NCI-H82 (cell line): ENCODE measurements around the gene RELB.

ENCODE experiments used
- DNase-seq: peaks from one replicate; lab custom pipeline; 2025; lab: John Stamatoyannopoulos, UW

The RELB gene

DNA sequence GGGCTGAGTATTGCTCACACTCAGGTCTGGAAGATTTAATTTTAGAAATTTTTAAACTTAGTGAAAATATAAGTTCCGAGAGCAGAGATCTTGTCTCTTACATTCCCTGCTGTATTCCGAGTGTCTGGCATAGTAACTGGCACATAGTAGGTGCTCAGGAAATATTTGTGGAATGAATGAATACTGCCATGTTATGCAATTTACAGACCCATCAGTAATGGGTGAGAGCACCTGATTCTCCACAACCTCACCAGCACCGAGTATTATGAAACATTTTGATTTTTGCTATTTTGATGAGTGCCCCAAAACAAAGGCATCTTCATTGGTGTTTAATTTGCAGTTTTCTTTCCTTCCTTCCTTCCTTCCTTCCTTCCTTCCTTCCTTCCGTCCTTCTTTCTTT lies 21.8 kb downstream of the RELB start:
- no peak for DNase-seq

DNA sequence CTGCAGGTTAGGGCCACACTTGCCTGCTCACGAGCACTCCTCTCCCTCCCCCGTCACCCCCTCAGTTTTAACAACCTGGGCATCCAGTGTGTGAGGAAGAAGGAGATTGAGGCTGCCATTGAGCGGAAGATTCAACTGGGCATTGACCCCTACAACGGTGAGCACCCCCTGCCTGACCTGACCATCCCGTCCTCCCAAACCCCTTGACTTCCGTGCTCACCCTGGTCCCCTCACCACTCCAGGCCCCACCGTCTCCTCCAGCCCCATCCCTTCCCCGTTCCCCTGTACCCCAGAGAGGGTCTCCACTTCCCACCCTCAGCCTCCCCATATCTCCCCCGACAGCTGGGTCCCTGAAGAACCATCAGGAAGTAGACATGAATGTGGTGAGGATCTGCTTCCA lies 24.0 kb downstream of the RELB start:
- no peak for DNase-seq

DNA sequence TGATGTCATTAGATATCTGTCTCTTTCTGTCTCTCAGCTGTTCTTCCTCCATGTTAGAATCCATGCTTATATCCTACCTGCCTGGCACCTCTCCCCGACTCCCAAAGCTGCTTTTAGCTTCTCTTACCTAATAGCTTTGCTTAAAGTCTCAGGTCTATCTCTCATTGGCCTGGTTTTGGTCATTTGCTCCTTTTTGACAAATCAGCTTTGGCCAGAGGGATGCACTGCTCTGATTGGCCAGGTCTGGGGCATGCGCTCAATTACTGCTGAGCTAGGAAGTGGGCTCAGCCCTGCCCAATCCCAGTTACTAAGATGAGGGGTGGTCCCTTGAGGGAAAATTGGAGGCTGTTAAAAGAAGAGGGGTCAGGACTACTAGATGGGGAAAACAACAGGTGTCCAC lies 26.1 kb downstream of the RELB start:
- DNase-seq: peak; percentile 30

DNA sequence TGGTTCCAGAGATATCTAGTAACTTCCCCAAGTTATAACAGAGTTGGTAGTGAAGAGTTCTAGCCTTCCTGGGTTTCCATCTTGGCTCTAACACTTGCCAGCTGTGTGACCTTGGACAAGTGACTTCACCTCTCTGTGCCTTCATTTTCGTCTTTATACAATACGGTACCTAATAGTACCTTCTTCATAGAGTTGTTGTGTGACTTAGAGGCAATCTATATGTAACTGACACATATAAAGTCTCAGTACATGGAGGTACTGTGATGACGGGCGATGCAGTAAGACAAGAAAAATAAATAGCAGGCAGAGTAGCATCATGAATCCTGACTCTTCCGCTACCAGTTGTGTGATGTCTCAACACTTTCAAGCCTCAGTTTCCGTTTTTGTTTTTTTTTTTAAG lies 29.6 kb downstream of the RELB start:
- DNase-seq: no peak

DNA sequence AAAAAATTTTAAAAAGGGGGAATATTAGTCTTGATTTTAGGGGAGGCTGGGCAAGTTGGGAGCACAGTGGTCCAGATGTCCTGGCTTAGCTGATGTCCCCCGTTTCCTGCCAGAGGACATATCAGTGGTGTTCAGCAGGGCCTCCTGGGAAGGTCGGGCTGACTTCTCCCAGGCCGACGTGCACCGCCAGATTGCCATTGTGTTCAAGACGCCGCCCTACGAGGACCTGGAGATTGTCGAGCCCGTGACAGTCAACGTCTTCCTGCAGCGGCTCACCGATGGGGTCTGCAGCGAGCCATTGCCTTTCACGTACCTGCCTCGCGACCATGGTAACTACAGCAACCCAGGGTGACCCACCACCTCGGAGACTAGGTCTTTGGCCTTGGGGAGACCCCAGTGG lies 31.2 kb downstream of the RELB start:
- no peak for DNase-seq

DNA sequence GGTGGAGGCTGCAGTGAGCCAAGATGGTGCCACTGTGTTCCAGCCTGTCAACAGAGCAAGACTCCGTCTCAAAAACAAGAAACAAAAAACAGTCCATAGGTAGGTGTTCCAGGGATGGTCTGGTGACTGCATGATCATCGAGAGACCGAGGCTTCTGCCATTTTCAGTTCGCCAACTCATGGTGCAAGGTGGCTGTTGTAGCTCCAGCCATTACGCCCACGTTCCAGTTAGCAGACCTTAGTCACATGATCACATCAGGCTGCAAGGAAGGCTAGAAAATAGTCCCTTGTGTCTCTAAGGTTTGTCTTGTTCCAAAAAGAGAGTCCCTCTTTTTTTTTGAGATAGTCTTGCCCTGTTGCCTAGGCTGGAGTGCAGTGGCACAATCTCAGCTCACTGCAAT lies 34.5 kb downstream of the RELB start:
- DNase-seq: no peak

DNA sequence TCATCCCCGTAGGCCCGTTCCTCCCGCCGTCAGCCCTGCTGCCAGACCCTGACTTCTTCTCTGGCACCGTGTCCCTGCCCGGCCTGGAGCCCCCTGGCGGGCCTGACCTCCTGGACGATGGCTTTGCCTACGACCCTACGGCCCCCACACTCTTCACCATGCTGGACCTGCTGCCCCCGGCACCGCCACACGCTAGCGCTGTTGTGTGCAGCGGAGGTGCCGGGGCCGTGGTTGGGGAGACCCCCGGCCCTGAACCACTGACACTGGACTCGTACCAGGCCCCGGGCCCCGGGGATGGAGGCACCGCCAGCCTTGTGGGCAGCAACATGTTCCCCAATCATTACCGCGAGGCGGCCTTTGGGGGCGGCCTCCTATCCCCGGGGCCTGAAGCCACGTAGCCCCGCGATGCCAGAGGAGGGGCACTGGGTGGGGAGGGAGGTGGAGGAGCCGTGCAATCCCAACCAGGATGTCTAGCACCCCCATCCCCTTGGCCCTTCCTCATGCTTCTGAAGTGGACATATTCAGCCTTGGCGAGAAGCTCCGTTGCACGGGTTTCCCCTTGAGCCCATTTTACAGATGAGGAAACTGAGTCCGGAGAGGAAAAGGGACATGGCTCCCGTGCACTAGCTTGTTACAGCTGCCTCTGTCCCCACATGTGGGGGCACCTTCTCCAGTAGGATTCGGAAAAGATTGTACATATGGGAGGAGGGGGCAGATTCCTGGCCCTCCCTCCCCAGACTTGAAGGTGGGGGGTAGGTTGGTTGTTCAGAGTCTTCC lies 36.3 kb downstream of the RELB start:
- DNase-seq: no peak

DNA sequence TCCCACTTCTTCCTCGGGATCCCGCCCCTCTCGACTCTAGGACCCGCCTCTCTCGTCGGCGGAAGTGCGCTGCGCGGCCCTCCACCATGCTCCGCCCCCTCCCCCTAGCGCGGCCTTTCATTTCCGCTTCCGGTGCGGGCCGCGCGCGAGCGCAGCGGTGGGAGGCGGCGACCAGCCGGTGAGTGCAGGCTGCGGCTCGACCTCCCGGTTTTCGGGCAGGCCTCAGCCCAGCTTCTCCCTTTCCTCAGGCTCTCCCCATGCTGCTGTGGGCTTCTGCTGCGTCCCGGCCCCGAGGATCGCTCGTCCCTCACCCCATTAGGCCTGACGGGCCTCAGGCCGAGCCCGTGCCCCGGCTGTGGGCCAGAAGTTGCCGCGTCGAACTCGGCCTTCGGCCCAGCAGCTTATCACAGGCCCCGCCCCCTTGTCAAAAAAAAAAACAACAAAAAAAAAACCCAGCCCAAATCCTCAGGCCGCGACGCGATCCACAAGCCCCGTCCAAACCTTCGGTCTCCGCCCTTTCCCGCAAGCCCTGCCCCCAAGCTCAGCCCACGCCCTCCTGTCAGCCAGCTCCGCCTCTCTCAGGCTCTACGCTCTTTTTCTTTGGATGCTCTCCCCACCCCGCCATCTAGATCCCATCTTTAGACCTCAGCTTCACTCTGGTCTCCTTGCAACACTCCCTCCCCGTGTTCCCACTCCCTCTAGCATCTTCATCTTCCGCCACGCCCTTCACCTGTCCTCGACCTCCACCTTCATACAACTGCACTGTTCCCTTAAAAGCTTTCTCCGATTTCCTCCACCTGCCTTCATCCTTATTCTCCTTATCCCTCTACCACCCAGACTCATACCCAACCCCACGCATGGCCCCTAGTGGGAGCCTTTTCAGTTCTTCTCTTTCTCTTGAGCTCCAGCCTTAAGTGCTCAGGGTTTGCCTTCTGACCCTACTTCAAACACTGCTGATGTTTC lies 37.9 kb downstream of the RELB start, which contains the start of gene CLASRP:
TSS of gene CLASRP (plus strand) at position 115 of the 963 bp plus-strand sequence. CDS start 1,168 bp downstream, outside the sequence.
- peak; percentile 95 for DNase-seq

DNA sequence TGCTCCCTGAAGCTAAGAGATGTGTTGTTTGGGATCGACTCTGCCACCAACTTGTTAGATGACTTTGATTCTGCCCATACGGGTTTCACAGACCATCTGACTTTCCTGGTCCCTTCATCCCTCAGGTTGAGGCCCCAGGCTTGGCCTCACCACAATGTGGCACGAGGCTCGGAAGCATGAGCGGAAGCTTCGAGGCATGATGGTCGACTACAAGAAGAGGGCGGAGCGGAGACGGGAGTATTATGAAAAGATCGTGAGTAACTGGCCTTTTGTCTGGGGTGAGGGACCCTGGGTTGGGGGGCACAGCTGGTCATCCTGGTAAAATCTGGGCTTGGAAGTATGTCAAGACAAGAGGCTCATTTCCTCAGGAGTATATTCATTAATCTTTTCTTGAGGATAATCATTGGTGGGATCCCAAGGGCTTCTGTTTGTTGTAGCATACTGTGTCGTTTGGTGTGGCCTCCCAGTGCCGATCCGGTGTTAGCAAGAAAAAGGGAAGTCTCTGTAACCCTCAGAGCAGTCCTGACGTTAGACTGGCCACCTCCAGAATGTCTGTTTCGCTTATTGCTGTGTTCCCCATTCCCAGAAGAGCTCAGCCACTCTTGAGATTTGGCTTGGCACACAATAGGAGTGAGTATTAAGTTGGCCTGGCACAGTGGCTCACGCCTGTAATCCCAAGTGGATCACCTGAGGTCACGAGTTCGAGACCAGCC lies 39.0 kb downstream of the RELB start:
- DNase-seq: no peak

DNA sequence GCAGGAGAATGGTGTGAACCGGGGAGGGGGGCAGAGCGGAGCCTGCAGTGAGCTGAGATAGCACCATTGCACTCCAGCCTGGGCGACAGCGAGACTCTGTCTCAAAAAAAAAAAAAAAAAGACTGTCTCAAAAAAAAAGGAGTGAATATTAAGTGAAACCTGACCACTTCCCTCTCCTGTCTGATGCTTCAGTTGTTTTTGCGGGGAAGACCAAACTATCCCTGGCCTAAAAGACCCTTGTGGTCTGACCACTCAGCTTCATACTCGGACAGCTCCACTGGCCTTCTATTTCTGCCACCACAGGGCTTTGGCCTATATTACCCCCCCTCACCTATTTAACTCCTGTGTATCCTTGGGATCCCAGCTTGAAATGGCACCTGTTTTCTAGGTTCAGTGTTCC lies 39.9 kb downstream of the RELB start:
- no peak for DNase-seq

DNA sequence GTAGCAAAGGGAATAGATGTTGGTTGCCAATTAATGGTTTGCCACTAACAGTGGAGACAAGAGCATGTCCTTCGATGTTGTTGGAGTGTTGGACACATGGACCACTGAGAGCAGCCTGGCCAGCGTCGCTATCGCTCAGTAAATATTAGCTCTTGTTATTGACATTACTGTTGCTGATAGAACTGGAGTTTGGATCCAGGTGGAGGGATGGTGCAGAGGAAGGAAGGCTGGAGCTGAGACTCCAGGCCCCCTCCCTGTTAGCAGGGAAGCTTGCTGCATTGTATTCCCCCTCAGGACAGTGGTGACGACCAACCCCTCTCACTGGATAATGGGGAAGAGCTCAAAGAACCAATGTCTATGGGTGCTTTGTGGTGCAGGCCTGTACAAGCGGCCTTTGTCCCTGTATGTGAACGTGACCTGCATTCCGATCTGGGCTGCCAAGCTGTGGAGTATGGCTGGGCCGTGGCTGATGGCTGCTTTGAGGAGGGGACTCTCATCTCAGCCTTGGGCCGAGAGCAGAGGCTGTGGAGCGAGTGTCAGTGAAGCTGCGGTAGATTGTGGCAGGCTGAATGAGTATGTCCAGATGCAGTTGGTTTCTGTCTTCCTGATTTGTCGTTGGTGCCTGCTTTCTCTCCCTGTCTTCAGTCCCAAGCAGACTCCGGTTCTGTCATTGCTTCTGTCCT lies 44.5 kb downstream of the RELB start:
- DNase-seq: no peak

DNA sequence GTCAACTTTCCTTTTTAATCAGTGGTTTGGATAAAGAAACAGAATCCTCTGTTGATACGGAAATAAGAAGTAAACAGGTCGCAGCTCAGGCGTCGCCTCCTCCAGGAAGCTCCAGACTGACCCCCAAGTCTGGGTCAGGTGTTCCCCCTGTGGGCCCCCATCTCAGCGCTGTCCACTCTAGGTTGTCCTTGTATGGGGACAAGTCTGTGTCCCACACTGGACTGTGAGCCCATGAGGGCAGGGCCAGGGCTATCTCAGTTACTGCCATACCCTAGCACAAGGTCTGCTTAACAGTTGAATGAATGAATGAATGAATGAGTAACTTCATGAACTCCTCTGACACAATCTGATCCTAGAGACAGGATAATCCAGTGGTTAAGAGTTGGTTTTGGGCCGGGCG lies 45.1 kb downstream of the RELB start:
- no peak for DNase-seq

DNA sequence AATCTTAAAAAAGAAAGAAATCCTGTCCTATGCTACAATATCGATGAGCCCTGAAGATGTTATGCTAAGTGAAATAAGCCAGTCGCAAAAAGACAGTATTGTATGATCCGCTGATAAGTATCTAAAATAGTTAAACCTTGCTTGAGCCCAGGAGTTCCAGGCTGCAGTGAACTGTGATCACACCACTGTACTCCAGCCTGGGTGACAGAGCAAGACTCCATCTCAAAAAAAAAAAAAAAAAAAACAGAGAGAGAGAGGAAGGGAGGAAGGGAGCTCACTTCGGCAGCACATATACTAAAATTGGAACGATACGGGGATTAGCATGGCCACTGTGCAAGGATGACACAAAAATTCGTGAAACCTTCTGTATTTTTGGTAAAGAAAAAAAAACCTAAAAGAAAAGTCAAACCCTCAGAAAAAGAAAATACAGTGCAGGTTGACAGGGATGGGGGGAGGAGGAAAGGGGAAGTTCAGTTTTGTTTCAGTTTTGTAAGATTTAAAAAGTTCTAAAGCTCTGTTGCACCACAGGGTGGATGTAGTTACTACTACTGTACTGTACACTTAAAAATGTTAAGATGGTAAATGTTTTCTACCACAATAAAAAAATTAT lies 46.0 kb downstream of the RELB start:
- DNase-seq: no peak

DNA sequence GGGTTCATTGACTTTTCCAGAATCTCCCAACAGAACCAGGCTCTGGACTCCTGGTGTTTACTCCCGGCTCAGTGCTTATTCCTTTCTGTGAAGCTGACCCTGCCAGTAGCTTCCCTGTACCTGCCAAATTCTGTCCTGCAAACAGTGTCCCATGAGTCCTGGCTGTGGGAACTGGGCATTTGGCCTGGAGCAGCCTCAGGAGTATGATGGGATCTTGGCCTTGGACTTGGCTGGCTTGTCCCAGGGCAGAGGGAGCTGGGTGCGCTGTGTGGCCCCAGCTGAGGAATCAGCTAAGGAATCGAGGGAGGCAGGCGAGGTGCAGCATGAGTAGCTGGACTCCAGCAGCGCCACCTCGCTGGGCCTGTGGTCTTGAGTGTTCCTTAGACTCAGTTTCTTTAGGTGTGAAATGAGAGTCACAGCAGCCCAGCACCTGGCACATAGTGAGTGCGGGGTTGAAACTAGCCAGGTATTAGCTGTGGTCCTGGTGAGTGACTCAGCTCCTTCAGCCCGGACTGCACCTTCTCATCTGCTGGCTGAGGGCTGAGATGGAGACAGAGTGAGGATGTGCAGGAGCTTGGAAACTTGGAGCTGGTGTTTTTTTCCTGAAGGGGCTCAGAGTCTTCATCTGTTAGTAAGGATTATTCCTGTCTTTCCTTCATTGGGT lies 47.9 kb downstream of the RELB start:
- DNase-seq: no peak

DNA sequence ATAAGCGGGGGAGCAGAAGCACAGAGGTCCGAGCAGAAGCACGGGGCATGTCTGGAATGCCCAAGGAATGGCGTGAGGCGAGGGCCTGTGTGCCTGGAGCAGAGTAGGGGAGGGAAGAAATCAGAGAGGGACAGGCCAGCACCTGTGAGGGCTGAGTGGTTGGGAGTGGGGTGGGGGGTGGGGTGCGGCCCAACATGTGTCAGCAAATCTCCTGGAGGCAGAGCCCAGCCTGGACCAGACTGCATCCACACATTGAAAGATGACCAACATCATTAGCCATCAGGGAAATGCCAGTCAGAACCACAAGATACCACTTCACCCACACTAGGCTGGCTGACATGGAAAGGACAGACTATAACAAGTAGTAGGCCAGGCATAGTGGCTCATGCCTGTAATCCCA lies 48.8 kb downstream of the RELB start:
- DNase-seq: no peak

DNA sequence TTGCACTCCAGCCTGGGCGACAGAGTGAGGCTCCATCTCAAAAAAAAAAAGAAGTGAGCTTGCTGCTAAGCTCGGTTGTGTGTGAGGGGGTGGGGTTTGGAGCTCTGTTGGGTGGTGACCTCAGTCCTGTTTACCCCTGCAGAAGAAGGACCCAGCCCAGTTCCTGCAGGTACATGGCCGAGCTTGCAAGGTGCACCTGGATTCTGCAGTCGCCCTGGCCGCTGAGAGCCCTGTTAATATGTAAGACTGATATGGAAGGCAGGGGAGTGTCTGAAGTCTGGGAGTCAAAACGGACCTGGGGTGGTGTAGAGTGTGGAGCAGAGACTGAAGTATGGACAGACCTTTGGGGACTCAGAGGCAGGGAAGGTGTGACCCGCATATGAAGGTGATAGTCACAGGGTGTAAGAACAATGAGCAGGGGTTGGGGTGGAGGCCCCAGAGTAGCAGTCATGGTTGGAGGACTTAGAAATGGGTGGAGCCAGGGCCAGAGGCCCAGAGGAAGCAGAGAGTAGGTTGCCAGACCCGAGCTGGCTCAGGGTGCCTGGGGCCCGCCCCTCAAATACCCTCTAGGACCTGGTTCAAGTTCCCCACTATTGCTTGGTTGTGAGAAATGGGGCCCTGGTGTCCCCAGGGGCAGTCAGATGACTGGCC lies 50.8 kb downstream of the RELB start:
- DNase-seq: no peak

DNA sequence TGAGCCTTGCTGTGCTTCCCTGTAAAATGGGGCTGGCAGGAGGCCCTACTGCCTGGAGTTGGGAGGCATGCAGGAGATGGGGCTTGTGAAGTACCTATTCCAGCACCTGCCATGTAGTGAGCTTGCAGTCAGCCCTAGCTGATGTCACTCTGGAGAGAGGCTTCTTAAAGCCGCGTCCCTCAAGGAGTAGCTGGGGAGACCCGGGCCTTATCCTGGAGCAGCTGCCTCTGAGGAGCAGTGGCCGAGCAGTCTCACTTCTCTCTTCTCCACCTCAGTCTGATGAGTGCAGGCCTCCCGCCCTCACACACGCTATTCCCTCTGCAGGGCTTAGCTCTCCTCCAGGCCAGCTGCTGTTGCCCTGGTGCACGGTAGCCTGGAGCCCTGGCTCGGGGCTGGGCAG lies 55.6 kb downstream of the RELB start:
- no peak for DNase-seq

DNA sequence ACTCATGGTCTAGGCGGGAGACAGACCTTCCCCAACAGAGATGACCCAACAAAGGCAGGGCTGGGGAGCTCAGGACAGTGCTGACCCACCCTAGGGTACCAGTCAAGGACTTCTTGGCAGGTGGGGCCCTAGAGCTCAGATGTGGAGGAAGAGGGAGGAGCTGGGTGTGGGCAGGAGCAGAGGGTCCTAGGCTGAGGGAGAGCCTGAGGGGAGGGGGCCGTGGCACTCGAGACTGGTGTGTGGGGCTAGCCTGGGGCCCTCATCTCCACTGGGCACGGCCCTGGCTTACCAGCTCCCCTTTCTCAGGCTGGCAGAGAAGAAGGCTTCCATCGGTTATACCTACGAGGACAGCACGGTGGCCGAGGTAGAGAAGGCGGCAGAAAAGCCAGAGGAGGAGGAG lies 56.2 kb downstream of the RELB start:
- DNase-seq: no peak

DNA sequence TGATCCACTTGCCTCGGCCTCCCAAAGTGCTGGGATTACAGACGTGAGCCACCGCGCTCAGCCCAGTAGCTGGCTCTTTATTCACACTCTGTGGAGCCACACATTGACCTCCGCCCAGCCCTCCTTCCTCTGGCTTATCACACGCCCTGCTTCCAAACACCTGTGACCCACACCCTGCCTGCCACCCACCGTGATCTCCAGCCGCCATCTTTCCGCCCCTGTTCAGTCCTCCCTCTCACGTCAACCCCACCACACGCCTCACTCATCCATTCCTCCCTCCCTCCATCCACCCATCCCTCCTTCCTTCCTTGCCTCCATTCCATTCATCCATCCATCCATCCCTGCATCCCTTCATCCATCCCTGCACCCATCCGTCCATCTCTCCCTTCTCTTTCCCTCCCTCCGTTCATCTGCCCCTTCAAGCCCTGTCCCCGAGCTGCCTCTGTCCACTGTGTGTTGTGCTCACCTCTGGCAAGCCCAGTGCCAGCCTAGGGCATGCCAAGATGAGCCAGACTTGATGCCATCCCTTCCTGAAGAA lies 57.4 kb downstream of the RELB start:
- DNase-seq: no peak
